OCI-LY3 (cell line): ENCODE data around the gene CDAN1.
"Not testable (repeated sequence)": the region's sequence is repeated elsewhere in the genome, so short reads cannot be mapped to it uniquely, and the experiment has no call there.

Source experiments
- EZH2phosphoT487 ChIP-seq: fragments of 200-600 bp; shearing (Covaris generic); IDR thresholded peaks from 2 replicates; pipeline ENCODE4 v1.6.1; 2018; ENCODE audit warnings: antibody characterized with exemption, mixed run types, low read depth
- TF ChIP-seq, protein P1 (sequence below): fragments of 200-600, 300-600 bp; sonication (generic); IDR thresholded peaks from 2 replicates; pipeline ENCODE4 v1.5.1; 2014; ENCODE audit warnings: antibody characterized with exemption, low read length, low read depth

DNA sequence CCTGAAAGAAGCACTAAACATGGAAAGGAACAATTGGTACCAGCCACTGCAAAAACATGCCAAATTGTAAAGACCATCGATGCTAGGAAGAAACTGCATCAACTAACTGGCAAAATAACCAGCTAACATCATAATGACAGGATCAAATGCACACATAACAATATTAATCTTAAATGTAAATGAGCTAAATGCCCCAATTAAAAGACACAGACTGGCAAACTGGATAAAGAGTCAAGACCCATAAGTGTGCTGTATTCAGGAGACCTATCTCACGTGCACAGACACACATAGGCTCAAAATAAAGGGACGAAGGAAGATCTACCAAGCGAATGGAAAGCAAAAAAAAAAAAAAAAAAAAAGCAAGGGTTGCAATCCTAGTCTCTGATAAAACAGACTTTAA, 29.2 kb upstream of the CDAN1 start:
- TF ChIP-seq, protein P1, sequence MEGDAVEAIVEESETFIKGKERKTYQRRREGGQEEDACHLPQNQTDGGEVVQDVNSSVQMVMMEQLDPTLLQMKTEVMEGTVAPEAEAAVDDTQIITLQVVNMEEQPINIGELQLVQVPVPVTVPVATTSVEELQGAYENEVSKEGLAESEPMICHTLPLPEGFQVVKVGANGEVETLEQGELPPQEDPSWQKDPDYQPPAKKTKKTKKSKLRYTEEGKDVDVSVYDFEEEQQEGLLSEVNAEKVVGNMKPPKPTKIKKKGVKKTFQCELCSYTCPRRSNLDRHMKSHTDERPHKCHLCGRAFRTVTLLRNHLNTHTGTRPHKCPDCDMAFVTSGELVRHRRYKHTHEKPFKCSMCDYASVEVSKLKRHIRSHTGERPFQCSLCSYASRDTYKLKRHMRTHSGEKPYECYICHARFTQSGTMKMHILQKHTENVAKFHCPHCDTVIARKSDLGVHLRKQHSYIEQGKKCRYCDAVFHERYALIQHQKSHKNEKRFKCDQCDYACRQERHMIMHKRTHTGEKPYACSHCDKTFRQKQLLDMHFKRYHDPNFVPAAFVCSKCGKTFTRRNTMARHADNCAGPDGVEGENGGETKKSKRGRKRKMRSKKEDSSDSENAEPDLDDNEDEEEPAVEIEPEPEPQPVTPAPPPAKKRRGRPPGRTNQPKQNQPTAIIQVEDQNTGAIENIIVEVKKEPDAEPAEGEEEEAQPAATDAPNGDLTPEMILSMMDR = not testable (repeated sequence)
- TF ChIP-seq EZH2phosphoT487 = not testable (repeated sequence)
